Neural progenitor cell (in vitro differentiated cells): ENCODE results near the gene ZNF326. TPM values are rescaled to one million over a fixed set of nuclear protein-coding genes. Genes with fewer than 3 reads are reported as not detected.

ENCODE experiments used
- DNase-seq: peaks from one replicate; pipeline ENCODE4 v3.0.0-alpha.2; 2016; ENCODE audit warnings: low spot score
- H2AFZ ChIP-seq: fragments of 200-600 bp; sonication (generic); replicated peaks from 2 replicates; pipeline ENCODE4 v1.6.1; 2016; ENCODE audit warnings: antibody characterized with exemption
- H3F3A ChIP-seq: fragments of 200-600 bp; sonication (generic); 2 replicates; pipeline ENCODE4 v1.6.1; 2016; ENCODE audit warnings: antibody characterized with exemption, low read depth
- H3K27ac ChIP-seq: fragments of 200-600 bp; sonication (generic); 2 replicates; pipeline ENCODE4 v1.5.1; 2016; ENCODE audit warnings: mild to moderate bottlenecking
- H3K27me3 ChIP-seq: fragments of 200-600 bp; sonication (generic); 2 replicates; pipeline ENCODE4 v1.6.1; 2016; ENCODE audit warnings: mild to moderate bottlenecking, moderate library complexity
- H3K36me3 ChIP-seq: fragments of 200-600 bp; sonication (generic); 2 replicates; pipeline ENCODE4 v1.5.1; 2016
- H3K4me1 ChIP-seq: fragments of 200-600 bp; sonication (generic); 2 replicates; pipeline ENCODE4 v1.6.1; 2016; ENCODE audit warnings: mixed run types
- H3K4me2 ChIP-seq: fragments of 200-600 bp; sonication (generic); 2 replicates; pipeline ENCODE4 v1.6.1; 2016
- H3K4me3 ChIP-seq: fragments of 200-600 bp; sonication (generic); 2 replicates; pipeline ENCODE4 v1.5.1; 2016
- H3K79me2 ChIP-seq: fragments of 200-600 bp; sonication (generic); 2 replicates; pipeline ENCODE4 v1.6.1; 2016; ENCODE audit warnings: low read depth
- H3K9ac ChIP-seq: fragments of 200-600 bp; sonication (generic); 2 replicates; pipeline ENCODE4 v1.6.1; 2016
- H3K9me3 ChIP-seq: fragments of 200-600 bp; sonication (generic); 2 replicates; pipeline ENCODE4 v1.5.1; 2016; ENCODE audit warnings: low read depth
- H4K20me1 ChIP-seq: fragments of 200-600 bp; sonication (generic); 2 replicates; pipeline ENCODE4 v1.6.1; 2016; ENCODE audit warnings: low read depth
- H3K27ac Mint-ChIP-seq: 3 replicates; pipeline ENCODE4 v1.8.0; 2021; ENCODE audit warnings: mixed read lengths
- H3K27me3 Mint-ChIP-seq: 2 replicates; pipeline ENCODE4 v1.8.0; 2022; ENCODE audit warnings: low read depth, mild to moderate bottlenecking, inconsistent platforms, moderate library complexity, mixed read lengths; ENCODE audit not compliant: insufficient read depth
- H3K36me3 Mint-ChIP-seq: 3 replicates; pipeline ENCODE4 v1.8.0; 2021; ENCODE audit warnings: mixed read lengths
- H3K4me1 Mint-ChIP-seq: 3 replicates; pipeline ENCODE4 v1.8.0; 2021; ENCODE audit warnings: mixed read lengths
- H3K4me3 Mint-ChIP-seq: 3 replicates; pipeline ENCODE4 v1.8.0; 2021; ENCODE audit warnings: mild to moderate bottlenecking, moderate library complexity, mixed read lengths
- H3K9me3 Mint-ChIP-seq: 3 replicates; pipeline ENCODE4 v1.8.0; 2020; ENCODE audit warnings: mixed read lengths
- EZH2 ChIP-seq: fragments of 200-600 bp; sonication (generic); IDR thresholded peaks from 2 replicates; pipeline ENCODE4 v1.6.1; 2017; ENCODE audit warnings: antibody characterized with exemption, mild to moderate bottlenecking, moderate library complexity
- EZH2phosphoT487 ChIP-seq: fragments of 200-600 bp; sonication (generic); IDR thresholded peaks from 2 replicates; pipeline ENCODE4 v1.6.1; 2017; ENCODE audit warnings: antibody characterized with exemption
- total RNA-seq: library from RNA; depleted of rRNA; stranded (reverse); fragments of >200 nt; gene quantifications from 2 replicates; pipeline ENCODE4 v1.2.3, GENCODE V29; 2015; ENCODE audit warnings: low replicate concordance
- TF ChIP-seq, protein P1 (sequence below): fragments of 200-600 bp; sonication (generic); IDR thresholded peaks from 2 replicates; pipeline ENCODE4 v1.5.1; 2017; ENCODE audit warnings: antibody characterized with exemption, mild to moderate bottlenecking

The ZNF326 gene
- total RNA-seq, 1 donor from 2014 or later, result 45.0 TPM

DNA sequence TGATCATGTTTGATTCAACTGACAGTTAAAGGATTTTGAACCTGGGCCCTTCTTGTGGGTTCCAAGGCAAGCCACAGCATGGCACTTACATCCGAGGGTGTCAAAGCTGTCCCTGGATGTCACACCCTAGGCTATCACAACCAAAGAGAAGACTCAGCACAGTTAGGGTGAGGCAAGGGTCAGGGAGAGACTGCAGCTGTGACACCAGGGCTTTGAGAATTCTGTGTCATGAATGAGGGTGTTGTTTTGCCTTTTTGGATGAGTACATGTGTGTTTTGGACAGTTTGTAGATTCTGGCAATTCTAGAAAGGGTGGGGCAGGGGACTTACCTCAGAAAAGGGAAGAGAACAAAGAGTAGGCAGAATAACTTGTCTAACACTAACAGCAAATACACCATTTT, 37.8 kb upstream of the ZNF326 start:
- H3K27me3 Mint-ChIP-seq, result peaks cover 2% of the 10 kb centered on the region
- H3K36me3 Mint-ChIP-seq, result no peaks in the 10 kb centered on the region
- Histone ChIP-seq H3K4me2 (no peak overlapping the region), H3K4me3 (no peak overlapping the region), H3K9me3 (no peaks in the 10 kb centered on the region), H3K4me1 (no peaks in the 10 kb centered on the region), H3K79me2 (no peaks in the 10 kb centered on the region), H3K36me3 (no peaks in the 10 kb centered on the region), H2AFZ (no peak overlapping the region), H3F3A (no peaks in the 10 kb centered on the region), H3K27ac (no peak overlapping the region), H4K20me1 (no peaks in the 10 kb centered on the region), H3K27me3 (no peaks in the 10 kb centered on the region), H3K9ac (no peak overlapping the region)
- TF ChIP-seq EZH2phosphoT487 (no peak), EZH2 (no peak)
- TF ChIP-seq, protein P1, sequence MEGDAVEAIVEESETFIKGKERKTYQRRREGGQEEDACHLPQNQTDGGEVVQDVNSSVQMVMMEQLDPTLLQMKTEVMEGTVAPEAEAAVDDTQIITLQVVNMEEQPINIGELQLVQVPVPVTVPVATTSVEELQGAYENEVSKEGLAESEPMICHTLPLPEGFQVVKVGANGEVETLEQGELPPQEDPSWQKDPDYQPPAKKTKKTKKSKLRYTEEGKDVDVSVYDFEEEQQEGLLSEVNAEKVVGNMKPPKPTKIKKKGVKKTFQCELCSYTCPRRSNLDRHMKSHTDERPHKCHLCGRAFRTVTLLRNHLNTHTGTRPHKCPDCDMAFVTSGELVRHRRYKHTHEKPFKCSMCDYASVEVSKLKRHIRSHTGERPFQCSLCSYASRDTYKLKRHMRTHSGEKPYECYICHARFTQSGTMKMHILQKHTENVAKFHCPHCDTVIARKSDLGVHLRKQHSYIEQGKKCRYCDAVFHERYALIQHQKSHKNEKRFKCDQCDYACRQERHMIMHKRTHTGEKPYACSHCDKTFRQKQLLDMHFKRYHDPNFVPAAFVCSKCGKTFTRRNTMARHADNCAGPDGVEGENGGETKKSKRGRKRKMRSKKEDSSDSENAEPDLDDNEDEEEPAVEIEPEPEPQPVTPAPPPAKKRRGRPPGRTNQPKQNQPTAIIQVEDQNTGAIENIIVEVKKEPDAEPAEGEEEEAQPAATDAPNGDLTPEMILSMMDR, result no peak
- peaks cover 7% of the 10 kb centered on the region for H3K9me3 Mint-ChIP-seq
- no peak overlapping the region for H3K4me3 Mint-ChIP-seq
- peaks cover 3% of the 10 kb centered on the region for H3K4me1 Mint-ChIP-seq
- DNase-seq, result no peak
- H3K27ac Mint-ChIP-seq, result no peak overlapping the region

DNA sequence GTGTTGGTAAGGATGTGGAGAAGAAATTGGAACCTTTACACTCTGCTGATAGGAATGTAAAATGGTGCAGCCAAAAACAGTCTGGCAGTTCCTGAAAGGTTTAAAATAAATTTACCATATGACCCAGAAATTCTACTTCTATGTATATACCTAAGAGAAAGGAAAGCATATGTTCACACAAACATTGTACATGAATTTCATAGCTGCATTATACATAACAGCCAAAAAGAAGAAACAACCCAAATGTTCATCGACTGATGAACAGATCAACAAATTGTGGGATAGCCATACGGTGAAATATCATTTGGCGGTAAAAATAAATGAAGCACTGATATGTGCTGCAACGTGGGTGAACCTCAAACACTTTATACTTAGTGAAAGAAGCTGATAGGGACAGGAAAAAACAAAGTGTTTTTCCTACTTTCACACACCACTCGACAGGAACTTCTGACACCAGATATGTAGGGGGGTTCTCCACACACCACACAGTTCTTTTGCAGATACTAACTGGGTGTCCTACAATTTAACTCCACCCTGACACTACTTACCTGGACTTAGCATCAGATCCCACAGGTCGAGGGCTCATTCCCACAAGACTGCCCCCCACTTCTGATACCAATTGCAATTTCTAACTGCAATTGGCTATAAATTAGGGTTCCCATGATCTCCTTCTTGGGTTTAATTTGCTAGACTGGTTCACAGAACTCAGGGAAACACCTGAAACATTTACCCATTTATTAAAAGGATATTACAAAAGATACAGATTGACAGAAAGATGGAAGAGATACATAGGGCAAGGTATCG, 35.9 kb upstream of the ZNF326 start:
- H3K9me3 Mint-ChIP-seq, result peaks cover 10% of the 10 kb centered on the region
- Histone ChIP-seq H3K79me2 (no peaks in the 10 kb centered on the region), H3K36me3 (no peaks in the 10 kb centered on the region), H2AFZ (no peak overlapping the region), H3K4me3 (no peak overlapping the region), H3K4me2 (no peak overlapping the region), H4K20me1 (no peaks in the 10 kb centered on the region), H3K27ac (no peak overlapping the region), H3K27me3 (no peaks in the 10 kb centered on the region), H3F3A (no peaks in the 10 kb centered on the region), H3K9ac (no peak overlapping the region), H3K9me3 (no peaks in the 10 kb centered on the region), H3K4me1 (no peaks in the 10 kb centered on the region)
- H3K4me1 Mint-ChIP-seq, result no peaks in the 10 kb centered on the region
- DNase-seq, result no peak
- no peak overlapping the region for H3K4me3 Mint-ChIP-seq
- peaks cover 2% of the 10 kb centered on the region for H3K27me3 Mint-ChIP-seq
- no peaks in the 10 kb centered on the region for H3K36me3 Mint-ChIP-seq
- TF ChIP-seq, protein P1, result no peak
- TF ChIP-seq EZH2phosphoT487 (no peak), EZH2 (no peak)
- no peak overlapping the region for H3K27ac Mint-ChIP-seq

DNA sequence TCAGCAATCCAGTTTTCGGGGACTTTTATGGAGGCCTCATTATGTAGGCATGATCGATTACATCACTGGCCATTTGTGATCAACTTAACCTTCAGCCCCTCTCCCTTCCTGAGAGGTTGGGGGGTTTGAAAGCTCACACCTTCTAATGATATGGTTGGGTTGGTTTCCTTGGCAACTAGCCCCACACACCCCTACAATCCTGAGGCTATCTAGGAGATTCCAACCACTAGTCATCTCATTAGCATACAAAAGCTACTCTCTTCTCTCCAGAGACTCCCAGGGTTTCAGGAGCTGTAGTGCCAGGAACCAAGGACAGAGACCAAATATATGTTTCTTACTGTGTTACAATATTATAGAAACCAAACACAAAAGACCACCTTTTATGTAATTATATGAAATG, 35.2 kb upstream of the ZNF326 start:
- Histone ChIP-seq H3K4me3 (no peak overlapping the region), H3K27me3 (no peaks in the 10 kb centered on the region), H3K9me3 (no peaks in the 10 kb centered on the region), H3K4me2 (no peak overlapping the region), H3K79me2 (no peaks in the 10 kb centered on the region), H3F3A (no peaks in the 10 kb centered on the region), H4K20me1 (no peaks in the 10 kb centered on the region), H2AFZ (no peak overlapping the region), H3K36me3 (no peaks in the 10 kb centered on the region), H3K4me1 (no peaks in the 10 kb centered on the region), H3K9ac (no peak overlapping the region), H3K27ac (no peak overlapping the region)
- Mint-ChIP-seq H3K27me3 (peaks cover 2% of the 10 kb centered on the region), H3K4me3 (no peak overlapping the region), H3K27ac (no peak overlapping the region), H3K9me3 (peaks cover 10% of the 10 kb centered on the region), H3K4me1 (no peaks in the 10 kb centered on the region), H3K36me3 (no peaks in the 10 kb centered on the region)
- TF ChIP-seq, protein P1, result no peak
- TF ChIP-seq EZH2phosphoT487, result no peak
- no peak for TF ChIP-seq EZH2
- DNase-seq, result no peak
